Cardiac fibroblast (primary cell): Measurements from ENCODE around the gene MANEAL.

Experiments
- DNase-seq, 2 donors: peaks; one replicate each; pipeline versions ENCODE4 v3.0.0 to v3.0.0-alpha.2; 2010; ENCODE audit warnings: low read depth in 2 of 2
- H3K4me3 ChIP-seq, 2 donors: replicated peaks in 1 of 2; 1 replicate in 1 of 2; 2 replicates in 1 of 2; pipeline ENCODE4 v1.5.1; 2011; ENCODE audit warnings: low read depth in 2 of 2, low read length in 2 of 2, mild to moderate bottlenecking in 2 of 2, moderate library complexity in 1 of 2
- CTCF ChIP-seq: IDR thresholded peaks from one replicate; pipeline ENCODE4 v1.5.1; 2011; ENCODE audit warnings: low read depth, mild to moderate bottlenecking, low read length, inconsistent platforms

MANEAL gene

GRCh38 chr1:37814252-37814651 is 20.6 kb downstream of the MANEAL start:
- DNase-seq = no peak
- no peak overlapping the region for H3K4me3 ChIP-seq
- TF ChIP-seq CTCF = no peak

GRCh38 chr1:37817481-37817880 is 23.8 kb downstream of the MANEAL start:
- H3K4me3 ChIP-seq = no peak overlapping the region
- DNase-seq = peak in 1 of 2 donors; percentile 30
- no peak for TF ChIP-seq CTCF

- DNase-seq = no peak
- no peak for TF ChIP-seq CTCF
- H3K4me3 ChIP-seq = no peak overlapping the region
These were observed 27.8 kb downstream of the MANEAL start for GRCh38 chr1:37821481-37821880.

- no peak for TF ChIP-seq CTCF
- no peak overlapping the region for H3K4me3 ChIP-seq
- DNase-seq = peak in 1 of 2 donors; percentile 58
These were observed 29.5 kb downstream of the MANEAL start for GRCh38 chr1:37822906-37823815.

- DNase-seq = no peak
- no peak overlapping the region for H3K4me3 ChIP-seq
- TF ChIP-seq CTCF = no peak
These were observed 30.4 kb downstream of the MANEAL start for GRCh38 chr1:37824001-37824400.

- no peak overlapping the region for H3K4me3 ChIP-seq
- DNase-seq = no peak
- TF ChIP-seq CTCF = no peak
These were observed 31.9 kb downstream of the MANEAL start for GRCh38 chr1:37825506-37825905.
